ENCODE data around the gene PIP5K1C.

- TF ChIP-seq CTCF (IDR thresholded peaks at IDR 0.05) (no peak), MYBL2 (CRISPR knock-in tag; IDR thresholded peaks at IDR 0.05) (no peak), CREB1 (CRISPR knock-in tag; IDR thresholded peaks at IDR 0.05) (no peak), TCF7 (CRISPR knock-in tag; IDR thresholded peaks at IDR 0.05; ENCODE audit: low read depth) (no peak)
- TF ChIP-seq, protein P1, sequence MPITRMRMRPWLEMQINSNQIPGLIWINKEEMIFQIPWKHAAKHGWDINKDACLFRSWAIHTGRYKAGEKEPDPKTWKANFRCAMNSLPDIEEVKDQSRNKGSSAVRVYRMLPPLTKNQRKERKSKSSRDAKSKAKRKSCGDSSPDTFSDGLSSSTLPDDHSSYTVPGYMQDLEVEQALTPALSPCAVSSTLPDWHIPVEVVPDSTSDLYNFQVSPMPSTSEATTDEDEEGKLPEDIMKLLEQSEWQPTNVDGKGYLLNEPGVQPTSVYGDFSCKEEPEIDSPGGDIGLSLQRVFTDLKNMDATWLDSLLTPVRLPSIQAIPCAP (CRISPR knock-in tag; IDR thresholded peaks at IDR 0.05) = no peak
Observed at GRCh38 chr19:3720349-3720917, 20.2 kb upstream of the PIP5K1C start.
